ENCODE data around the gene MTFR2. TPM values are rescaled to one million over a fixed set of nuclear protein-coding genes. Genes with fewer than 3 reads are reported as not detected.

MTFR2 gene
- total and polyA plus RNA-seq, 4 donors, result 0.39 to 0.60 (median 0.56) TPM; not detected in 1

GRCh38 chr6:136184738-136185137 lies 65.4 kb downstream of the MTFR2 start:
- intact Hi-C loops (cut with DNase I), result no loop called here
- Histone ChIP-seq H3K27me3 (ENCODE audit: control insufficient read depth in 1 of 2, insufficient read depth in 2 of 2, low read length in 1 of 2) (no peaks in the 10 kb centered on the region), H3K4me3 (ENCODE audit: low read length in 2 of 2) (no peak overlapping the region), H3K9me3 (ENCODE audit: control insufficient read depth, low read length) (no peaks in the 10 kb centered on the region), H3K36me3 (ENCODE audit: control insufficient read depth in 1 of 2, insufficient read depth in 2 of 2, low read length in 1 of 2) (peaks cover 0 to 2% of the 10 kb centered on the region in 2 donors), H3K4me1 (ENCODE audit: control insufficient read depth in 1 of 2, insufficient read depth in 2 of 2, low read length in 2 of 2) (no peaks in the 10 kb centered on the region), H3K27ac (ENCODE audit: low read depth in 1 of 2, low read length in 2 of 2) (no peak overlapping the region)
- ATAC-seq (ENCODE audit: low FRiP score) (no peak), DNase-seq (no peak)
- 89 to 94% methylated on average over 1 of the region's 1 CpG for WGBS, 2 donors

GRCh38 chr6:136181861-136182260 lies 68.2 kb downstream of the MTFR2 start:
- no peaks in the 10 kb centered on the region for H3K9me3 ChIP-seq (ENCODE audit: control insufficient read depth, low read length)
- no peak overlapping the region for H3K4me3 ChIP-seq (ENCODE audit: low read length in 2 of 2)
- WGBS, 2 donors, result 63 to 76% methylated on average over 1 of the region's 1 CpG
- no peak overlapping the region for H3K27ac ChIP-seq (ENCODE audit: low read depth in 1 of 2, low read length in 2 of 2)
- no peak for ATAC-seq (ENCODE audit: low FRiP score)
- H3K36me3 ChIP-seq (ENCODE audit: control insufficient read depth in 1 of 2, insufficient read depth in 2 of 2, low read length in 1 of 2), result peaks cover 0 to 2% of the 10 kb centered on the region in 2 donors
- no peaks in the 10 kb centered on the region for H3K27me3 ChIP-seq (ENCODE audit: control insufficient read depth in 1 of 2, insufficient read depth in 2 of 2, low read length in 1 of 2)
- no peak for DNase-seq
- intact Hi-C loops (cut with DNase I), result no loop called here
- no peaks in the 10 kb centered on the region for H3K4me1 ChIP-seq (ENCODE audit: control insufficient read depth in 1 of 2, insufficient read depth in 2 of 2, low read length in 2 of 2)

- Histone ChIP-seq H3K36me3 (ENCODE audit: control insufficient read depth in 1 of 2, insufficient read depth in 2 of 2, low read length in 1 of 2) (peaks cover 0 to 2% of the 10 kb centered on the region in 2 donors), H3K27ac (ENCODE audit: low read depth in 1 of 2, low read length in 2 of 2) (no peak overlapping the region), H3K4me1 (ENCODE audit: control insufficient read depth in 1 of 2, insufficient read depth in 2 of 2, low read length in 2 of 2) (no peaks in the 10 kb centered on the region), H3K4me3 (ENCODE audit: low read length in 2 of 2) (no peak overlapping the region), H3K9me3 (ENCODE audit: control insufficient read depth, low read length) (no peaks in the 10 kb centered on the region), H3K27me3 (ENCODE audit: control insufficient read depth in 1 of 2, insufficient read depth in 2 of 2, low read length in 1 of 2) (no peaks in the 10 kb centered on the region)
- no peak for ATAC-seq (ENCODE audit: low FRiP score)
- intact Hi-C loops (cut with DNase I), result no loop called here
- DNase-seq, result no peak
- WGBS, 2 donors, result 44 to 58% methylated on average over 1 of the region's 1 CpG
Measured at GRCh38 chr6:136181512-136181833, 68.6 kb downstream of the MTFR2 start.

Other genes starting within 250 kb of the MTFR2 start
- 100 to 1,000 TPM; 132 to 134 TPM for gene BCLAF1, start 39.5 kb upstream of the MTFR2 start, total RNA-seq
- 10 to 100 TPM; 15.3 to 32.0 TPM for gene BCLAF1, start 39.5 kb upstream of the MTFR2 start, polyA plus RNA-seq